Psoas muscle (tissue), 8 donors: ENCODE measurements around the gene USB1. TPM values are rescaled to one million over a fixed set of nuclear protein-coding genes. Genes with fewer than 3 reads are reported as not detected.

Source experiments
- ATAC-seq, 4 donors: fragments of 200-7000 bp; cut with Tn5 transposase; one replicate each; pipeline ENCODE4 v1.9.1; 2020; ENCODE audit warnings: moderate library complexity in 3 of 4, mild to moderate bottlenecking in 2 of 4
- DNase-seq, 2 donors: peaks; one replicate each; pipeline ENCODE4 v3.0.0-alpha.2; 2020
- H3K27ac ChIP-seq: fragments of 200-600 bp; one replicate; pipeline ENCODE4 v1.8.0; 2022
- H3K27me3 ChIP-seq, 3 donors: fragments of 200-600 bp in 1 of 3; one replicate each; pipeline versions ENCODE4 v1.6.1 to v1.8.0; 2013 to 2022; ENCODE audit warnings: low read length in 2 of 3, mild to moderate bottlenecking in 2 of 3, moderate library complexity in 1 of 3; ENCODE audit not compliant: insufficient read depth in 3 of 3
- H3K36me3 ChIP-seq, 2 donors: fragments of 200-600 bp in 1 of 2; one replicate each; pipeline versions ENCODE4 v1.6.1 to v1.8.0; 2013 to 2022; ENCODE audit warnings: low read depth in 1 of 2, mild to moderate bottlenecking in 1 of 2, moderate library complexity in 1 of 2; ENCODE audit not compliant: insufficient read depth in 1 of 2
- H3K4me1 ChIP-seq: fragments of 200-600 bp; one replicate; pipeline ENCODE4 v1.8.0; 2022
- H3K4me3 ChIP-seq: fragments of 200-600 bp; one replicate; pipeline ENCODE4 v1.8.0; 2022; ENCODE audit warnings: mild to moderate bottlenecking
- H3K9me3 ChIP-seq: fragments of 200-600 bp; one replicate; pipeline ENCODE4 v1.8.0; 2022
- WGBS, 3 donors: extraction: QIAGEN DNeasy Blood & Tissue Kit; methylation state at CpG; one replicate each; pipeline versions ENCODE4 v1.1.6 to v1.1.7; 2013; 5-methylcytosine and 5-hydroxymethylcytosine counted together
- intact Hi-C, 2 donors: fragments of 100-400 bp; cut with DNase I; formaldehyde crosslinking; loops; one replicate each; pipeline versions ENCODE4 v1.11.0 to v1.14.2; 2022
- polyA plus RNA-seq, 3 donors: library from polyadenylated mRNA; stranded (reverse); fragments of 200-250 nt; gene quantifications; one replicate each; pipeline ENCODE4 v1.2.3, GENCODE V29; 2013
- total RNA-seq, 4 donors: library from RNA; stranded (reverse); fragmentation: NEBNext Ultra II Directional in 2 of 4; extraction: Animal tissue kit (Norgen Biotek cat#: 25700) in 2 of 4; gene quantifications; one replicate each; pipeline versions ENCODE4 v1.2.1 to v1.2.4, GENCODE V29; 2021 to 2023
- TF ChIP-seq, protein P1 (sequence below): fragments of 200-600 bp; IDR thresholded peaks from one replicate; pipeline ENCODE4 v1.8.0; 2022; ENCODE audit warnings: antibody characterized with exemption
- donor health status: healthy with polysubstance abuse.
- donor health status: DM: no; HTN: no; CAD: no; lungs with moderate emphysema.
- donor health status: Bipolar disorder and iron deficiency.
- donor health status: healthy.
- donor health status: DM: yes; HTN: yes; CAD: no.
- donor health status: DM: no; HTN: no; CAD: no.
- donor health status: DM: no; HTN: no; CAD: no.
- donor health status: DM: yes; HTN: yes; CAD: no.

USB1 gene
- total and polyA plus RNA-seq, 7 donors = 10.1 to 30.7 (median 18.5) TPM

DNA sequence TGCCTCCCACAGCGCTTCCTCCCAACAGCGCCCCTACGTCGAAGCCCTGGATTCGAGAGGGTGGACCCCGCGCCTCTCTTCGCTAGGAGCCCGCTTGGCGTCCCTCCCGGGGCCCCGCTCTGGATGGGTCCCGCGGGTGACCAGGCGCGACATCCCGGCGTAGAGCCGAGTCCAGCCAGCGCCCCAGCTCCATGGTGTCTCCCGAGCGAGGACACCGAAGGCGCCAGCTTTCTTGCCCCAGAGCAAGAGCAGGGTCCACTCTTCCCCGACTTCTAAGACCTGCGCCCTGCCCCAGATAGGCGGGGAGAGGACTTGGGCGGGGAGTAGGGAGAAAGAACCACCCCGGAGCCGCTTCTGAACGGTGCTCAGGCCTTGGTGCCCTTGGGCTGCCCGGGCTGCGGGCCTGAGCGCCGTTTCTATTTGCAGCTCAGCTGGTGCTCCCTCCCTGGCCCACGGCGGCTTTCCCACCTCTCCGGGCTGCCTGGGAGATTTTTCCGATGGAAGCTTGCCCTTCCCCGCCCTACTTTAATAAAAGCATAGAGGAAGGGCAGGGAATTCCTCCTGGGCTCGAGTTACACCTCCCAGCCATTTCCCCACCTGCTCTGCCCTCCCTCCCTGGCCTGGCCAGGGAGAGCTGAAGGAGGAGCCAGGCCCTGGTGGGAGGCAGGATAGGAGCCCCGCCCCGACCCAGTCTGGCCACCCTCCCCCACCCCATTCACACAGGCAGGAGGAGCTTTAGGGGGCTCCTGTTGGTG lies 26.1 kb downstream of the USB1 start:
- ATAC-seq (peak; percentile 51 to 69 (median 62)), DNase-seq (peak; percentile 41 to 70)
- Histone ChIP-seq H3K36me3 (no peaks in the 10 kb centered on the region), H3K9me3 (no peaks in the 10 kb centered on the region), H3K4me3 (peak overlapping the region; percentile 78), H3K27ac (peak overlapping the region; percentile 62), H3K27me3 (no peaks in the 10 kb centered on the region), H3K4me1 (peaks cover 33% of the 10 kb centered on the region)
- 1 to 3% (median 3%) methylated on average over 42 to 43 of the region's 43 CpGs for WGBS, 3 donors
- TF ChIP-seq, protein P1, sequence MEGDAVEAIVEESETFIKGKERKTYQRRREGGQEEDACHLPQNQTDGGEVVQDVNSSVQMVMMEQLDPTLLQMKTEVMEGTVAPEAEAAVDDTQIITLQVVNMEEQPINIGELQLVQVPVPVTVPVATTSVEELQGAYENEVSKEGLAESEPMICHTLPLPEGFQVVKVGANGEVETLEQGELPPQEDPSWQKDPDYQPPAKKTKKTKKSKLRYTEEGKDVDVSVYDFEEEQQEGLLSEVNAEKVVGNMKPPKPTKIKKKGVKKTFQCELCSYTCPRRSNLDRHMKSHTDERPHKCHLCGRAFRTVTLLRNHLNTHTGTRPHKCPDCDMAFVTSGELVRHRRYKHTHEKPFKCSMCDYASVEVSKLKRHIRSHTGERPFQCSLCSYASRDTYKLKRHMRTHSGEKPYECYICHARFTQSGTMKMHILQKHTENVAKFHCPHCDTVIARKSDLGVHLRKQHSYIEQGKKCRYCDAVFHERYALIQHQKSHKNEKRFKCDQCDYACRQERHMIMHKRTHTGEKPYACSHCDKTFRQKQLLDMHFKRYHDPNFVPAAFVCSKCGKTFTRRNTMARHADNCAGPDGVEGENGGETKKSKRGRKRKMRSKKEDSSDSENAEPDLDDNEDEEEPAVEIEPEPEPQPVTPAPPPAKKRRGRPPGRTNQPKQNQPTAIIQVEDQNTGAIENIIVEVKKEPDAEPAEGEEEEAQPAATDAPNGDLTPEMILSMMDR = no peak
- intact Hi-C loops = no loop called here

DNA sequence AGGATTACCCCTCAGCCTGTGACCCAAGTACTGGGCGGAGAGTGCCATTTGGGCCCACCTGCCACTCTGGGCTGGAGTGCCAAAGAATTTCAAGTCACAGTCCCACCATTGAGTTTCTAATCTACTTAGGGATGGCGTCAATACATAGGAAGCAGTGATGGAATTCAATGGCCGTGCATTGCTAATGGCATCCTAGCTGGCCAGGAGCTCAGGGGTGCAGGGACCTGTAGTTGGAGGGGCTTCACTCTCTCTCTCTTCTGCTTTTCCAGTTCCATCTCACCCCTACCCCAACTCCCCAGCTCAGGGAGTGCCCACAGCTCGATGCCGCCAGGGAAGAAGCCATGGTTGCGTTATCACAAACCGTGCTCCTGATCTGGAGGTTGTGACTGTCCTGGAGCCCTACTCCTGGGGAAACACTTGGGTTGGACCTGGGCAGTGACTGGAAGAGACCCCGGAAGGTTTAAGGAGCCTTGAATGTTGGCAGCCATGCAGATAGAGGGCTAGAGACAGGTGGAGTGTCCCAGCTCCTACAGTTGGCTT lies 26.8 kb downstream of the USB1 start:
- peak overlapping the region; percentile 78 for H3K4me3 ChIP-seq
- no peaks in the 10 kb centered on the region for H3K36me3 ChIP-seq
- no peaks in the 10 kb centered on the region for H3K9me3 ChIP-seq
- H3K27ac ChIP-seq = peak overlapping the region; percentile 62
- peaks cover 35% of the 10 kb centered on the region for H3K4me1 ChIP-seq
- intact Hi-C loops = no loop called here
- TF ChIP-seq, protein P1 = no peak
- H3K27me3 ChIP-seq = no peaks in the 10 kb centered on the region
- DNase-seq (no peak), ATAC-seq (no peak)
- 69 to 80% (median 69%) methylated on average over 8 of the region's 8 CpGs for WGBS, 3 donors

DNA sequence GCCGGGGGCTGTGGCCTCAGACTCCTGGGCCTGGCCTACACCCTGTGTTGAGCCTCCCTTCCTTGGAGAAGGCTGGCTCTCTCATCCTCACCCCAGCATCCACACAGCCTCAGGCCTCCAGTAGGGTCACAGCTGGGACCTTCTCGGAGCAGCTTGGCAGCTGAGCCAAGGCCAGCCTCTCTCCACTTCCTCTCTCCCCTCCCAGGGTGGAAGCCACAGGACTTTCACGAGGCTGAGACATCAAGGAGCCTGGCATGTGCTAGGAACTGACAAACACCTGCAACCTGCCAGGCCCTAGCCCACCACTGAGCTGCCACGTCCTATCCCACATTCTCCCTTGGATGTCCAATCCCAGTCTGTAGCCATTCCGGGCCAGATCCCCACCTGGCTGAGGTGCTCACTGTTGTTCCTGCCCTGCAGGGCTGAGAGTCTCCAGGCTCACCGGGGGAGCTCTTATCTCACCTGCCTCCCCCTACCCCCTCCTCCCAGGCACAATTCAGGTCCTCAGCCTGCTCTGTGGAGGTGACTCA lies 27.4 kb downstream of the USB1 start:
- no peaks in the 10 kb centered on the region for H3K9me3 ChIP-seq
- DNase-seq (no peak), ATAC-seq (no peak)
- WGBS, 3 donors = 53 to 66% (median 60%) methylated on average over 6 of the region's 6 CpGs
- peaks cover 41% of the 10 kb centered on the region for H3K4me1 ChIP-seq
- H3K27me3 ChIP-seq = no peaks in the 10 kb centered on the region
- no peaks in the 10 kb centered on the region for H3K36me3 ChIP-seq
- H3K4me3 ChIP-seq = no peak overlapping the region
- intact Hi-C loops = no loop called here
- H3K27ac ChIP-seq = no peak overlapping the region
- TF ChIP-seq, protein P1 = no peak

DNA sequence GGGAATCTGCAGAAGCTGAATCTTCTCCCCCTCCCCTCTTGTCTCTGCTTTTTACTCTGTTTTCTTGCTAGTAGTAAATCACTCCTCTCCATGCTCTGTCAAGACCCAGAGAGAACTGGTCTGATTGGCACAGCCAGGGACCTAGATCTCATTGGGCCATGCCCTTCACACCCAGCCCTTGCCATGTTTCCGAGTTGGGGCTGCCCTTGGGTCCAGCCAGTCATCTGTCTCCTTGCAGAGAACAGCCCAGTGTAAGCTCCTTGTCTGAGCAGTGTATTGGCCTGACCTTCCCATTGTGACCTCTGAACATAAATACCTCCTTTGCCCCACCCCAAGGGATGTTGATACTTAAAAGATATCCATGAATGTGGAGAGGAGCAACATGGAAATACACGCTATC lies 28.2 kb downstream of the USB1 start:
- DNase-seq = no peak
- 60 to 75% (median 68%) methylated on average over 2 of the region's 2 CpGs for WGBS, 3 donors
- intact Hi-C loops = no loop called here
- Histone ChIP-seq H3K27me3 (no peaks in the 10 kb centered on the region), H3K27ac (no peak overlapping the region), H3K4me3 (no peak overlapping the region), H3K9me3 (no peaks in the 10 kb centered on the region), H3K4me1 (peaks cover 48% of the 10 kb centered on the region), H3K36me3 (no peaks in the 10 kb centered on the region)
- no peak for ATAC-seq
- TF ChIP-seq, protein P1 = no peak
